Kidney (tissue), 14 donors: ENCODE measurements around the gene SLC2A9. TPM values are rescaled to one million over a fixed set of nuclear protein-coding genes. Genes with fewer than 3 reads are reported as not detected.

Source experiments
- DNase-seq, 5 donors: peaks; one replicate each; pipeline ENCODE4 v3.0.0-alpha.2; 2013 to 2020
- FAIRE-seq: peaks from 2 replicates; lab custom pipeline; 2012; peaks lifted over from hg19 to GRCh38; lab: Jason Lieb, UNC
- H3K27ac ChIP-seq, 2 donors: one replicate each; pipeline ENCODE4 v1.7.0; 2013; ENCODE audit warnings: low read depth in 2 of 2, low read length in 2 of 2, inconsistent platforms in 1 of 2
- H3K27me3 ChIP-seq: one replicate; pipeline ENCODE4 v1.7.1; 2013; ENCODE audit warnings: low read length, inconsistent platforms; ENCODE audit not compliant: control insufficient read depth, insufficient read depth
- H3K36me3 ChIP-seq, 3 donors: one replicate each; pipeline versions ENCODE4 v1.7.0 to v1.7.1; 2013; ENCODE audit warnings: low read length in 3 of 3, control low read depth in 1 of 3, inconsistent platforms in 1 of 3; ENCODE audit not compliant: insufficient read depth in 3 of 3, control insufficient read depth in 2 of 3
- H3K4me1 ChIP-seq, 3 donors: one replicate each; pipeline versions ENCODE4 v1.7.0 to v1.7.1; 2013; ENCODE audit warnings: low read length in 3 of 3, inconsistent platforms in 1 of 3, low read depth in 1 of 3; ENCODE audit not compliant: control insufficient read depth in 2 of 3, insufficient read depth in 2 of 3
- H3K4me3 ChIP-seq, 3 donors: one replicate each; pipeline versions ENCODE4 v1.7.0 to v1.8.1; 2013; ENCODE audit warnings: low read length in 3 of 3, control low read depth in 1 of 3, inconsistent platforms in 1 of 3
- H3K9ac ChIP-seq, 3 donors: one replicate each; pipeline versions ENCODE4 v1.7.0 to v1.7.1; 2013; ENCODE audit warnings: low read length in 3 of 3, control low read depth in 1 of 3, inconsistent platforms in 1 of 3
- H3K9me3 ChIP-seq, 3 donors: one replicate each; pipeline versions ENCODE4 v1.7.0 to v1.7.1; 2013; ENCODE audit warnings: low read length in 3 of 3, control low read depth in 1 of 3, inconsistent platforms in 1 of 3; ENCODE audit not compliant: control insufficient read depth in 2 of 3, insufficient read depth in 1 of 3
- CTCF ChIP-seq: IDR thresholded peaks from 3 replicates; pipeline ENCODE4 v1.5.1; 2012; ENCODE audit warnings: mild to moderate bottlenecking, moderate library complexity, borderline replicate concordance; ENCODE audit not compliant: insufficient read depth; ENCODE audit errors: extremely low read depth
- intact Hi-C: fragments of 100-400 bp; cut with DNase I; formaldehyde crosslinking; loops from one replicate; pipeline ENCODE4 v1.11.1; 2022
- polyA plus RNA-seq: library from polyadenylated mRNA; stranded (reverse); fragments of 350-450 nt; fragmentation: Illumina TruSeq; extraction: RNeasy Lipid Tissue Mini Kit (QIAGEN cat#74804); gene quantifications from one replicate; pipeline ENCODE4 v1.2.3, GENCODE V29; 2014; ENCODE audit warnings: low read depth, low replicate concordance; ENCODE audit not compliant: insufficient read depth
- total RNA-seq: library from RNA; stranded (reverse); fragmentation: NEBNext Ultra II Directional; extraction: Animal tissue kit (Norgen Biotek cat#: 25700); gene quantifications from one replicate; pipeline ENCODE4 v1.2.1, GENCODE V29; 2021
- donor health status: control.
- donor health status: control.
- donor health status: control.
- donor health status: control.
- donor health status: control.
- donor health status: DM: yes; HTN: yes; CAD: no.
- donor health status: Normal renal cell carcinoma (clear cell type).

SLC2A9 gene
- total and polyA plus RNA-seq, 2 donors from 2014 or later = 41.5 to 47.6 TPM

- Histone ChIP-seq H3K4me1 (no peaks in the 10 kb centered on the region), H3K27me3 (no peaks in the 10 kb centered on the region), H3K4me3 (no peak overlapping the region), H3K36me3 (peaks cover 0 to 10% (median 0%) of the 10 kb centered on the region in 3 donors), H3K27ac (no peak overlapping the region), H3K9ac (no peak overlapping the region), H3K9me3 (no peaks in the 10 kb centered on the region)
- DNase-seq (peak in 1 of 5 donors; percentile 2), FAIRE-seq (no peak)
- no peak for TF ChIP-seq CTCF
- intact Hi-C loops = no loop called here
These were observed 68.2 kb downstream of the SLC2A9 start for GRCh38 chr4:9953089-9953488.

GRCh38 chr4:9952415-9952950, 68.8 kb downstream of the SLC2A9 start:
- no peak for TF ChIP-seq CTCF
- intact Hi-C loops = no loop called here
- FAIRE-seq = no peak
- H3K4me1 ChIP-seq = peaks cover 0 to 3% (median 3%) of the 10 kb centered on the region in 3 donors
- peaks cover 0 to 10% (median 0%) of the 10 kb centered on the region in 3 donors for H3K36me3 ChIP-seq
- no peak overlapping the region for H3K27ac ChIP-seq
- H3K27me3 ChIP-seq = no peaks in the 10 kb centered on the region
- peak in 1 of 5 donors; percentile 16 for DNase-seq
- H3K9ac ChIP-seq = no peak overlapping the region
- no peak overlapping the region for H3K4me3 ChIP-seq
- no peaks in the 10 kb centered on the region for H3K9me3 ChIP-seq

GRCh38 chr4:9949573-9949972, 71.7 kb downstream of the SLC2A9 start:
- Histone ChIP-seq H3K36me3 (peaks cover 0 to 10% (median 0%) of the 10 kb centered on the region in 3 donors), H3K27me3 (no peaks in the 10 kb centered on the region), H3K4me1 (peaks cover 0 to 5% (median 3%) of the 10 kb centered on the region in 3 donors), H3K9ac (no peak overlapping the region), H3K9me3 (no peaks in the 10 kb centered on the region), H3K27ac (no peak overlapping the region), H3K4me3 (no peak overlapping the region)
- peak in 3 of 5 donors; percentile 11 to 43 (median 27) for DNase-seq
- intact Hi-C loops = no loop called here
- TF ChIP-seq CTCF = no peak
- no peak for FAIRE-seq
